ENCODE data around the gene ATAD3B. TPM values are rescaled to one million over a fixed set of nuclear protein-coding genes. Genes with fewer than 3 reads are reported as not detected.
"Not testable (repeated sequence)": the region's sequence is repeated elsewhere in the genome, so short reads cannot be mapped to it uniquely, and the experiment has no call there.

The ATAD3B gene
- polyA plus RNA-seq, 1 donor, result 12.0 TPM

DNA sequence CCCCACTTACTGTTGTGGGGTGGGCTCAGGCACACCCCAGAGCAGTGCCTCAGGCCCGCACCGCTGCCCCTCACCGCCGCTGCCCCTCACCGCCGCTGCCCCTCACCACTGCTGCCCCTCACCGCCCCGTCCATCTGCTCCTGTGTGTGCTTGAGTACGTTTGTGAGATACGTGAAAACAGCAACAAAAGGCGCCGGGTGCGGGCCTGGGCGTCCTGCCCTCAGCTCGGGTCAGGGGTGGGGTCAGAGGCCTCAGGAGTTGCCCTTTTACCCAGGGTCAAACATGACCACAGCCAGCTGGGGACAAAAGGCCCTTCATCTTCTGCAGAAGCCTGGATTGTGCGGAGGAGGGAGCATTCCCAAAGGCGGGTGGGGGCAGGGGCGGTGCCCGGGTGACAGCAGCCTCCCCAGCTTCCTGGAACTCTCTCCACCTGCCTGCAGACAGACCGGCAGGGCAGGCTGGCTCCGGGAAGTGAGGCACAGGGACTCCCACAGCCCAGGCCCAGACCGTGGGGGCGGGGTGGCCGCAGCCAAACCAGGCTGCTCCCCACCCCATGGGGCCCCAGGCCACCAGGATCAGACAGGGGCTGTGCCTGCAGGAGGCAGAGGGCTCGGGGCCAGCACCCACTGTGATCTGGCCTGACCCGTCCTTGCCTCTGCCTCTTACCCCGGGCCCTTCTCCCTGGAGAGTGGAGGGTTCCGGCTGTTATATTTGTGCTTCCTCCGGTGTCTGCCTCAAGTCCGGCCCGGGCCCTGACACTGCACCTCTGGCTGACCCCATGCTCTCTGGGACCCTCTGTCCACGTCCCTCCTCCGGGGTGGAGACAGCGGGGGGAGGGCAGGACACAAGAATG, 38.4 kb upstream of the ATAD3B start:
- no peak for DNase-seq (ENCODE audit: low read depth)

DNA sequence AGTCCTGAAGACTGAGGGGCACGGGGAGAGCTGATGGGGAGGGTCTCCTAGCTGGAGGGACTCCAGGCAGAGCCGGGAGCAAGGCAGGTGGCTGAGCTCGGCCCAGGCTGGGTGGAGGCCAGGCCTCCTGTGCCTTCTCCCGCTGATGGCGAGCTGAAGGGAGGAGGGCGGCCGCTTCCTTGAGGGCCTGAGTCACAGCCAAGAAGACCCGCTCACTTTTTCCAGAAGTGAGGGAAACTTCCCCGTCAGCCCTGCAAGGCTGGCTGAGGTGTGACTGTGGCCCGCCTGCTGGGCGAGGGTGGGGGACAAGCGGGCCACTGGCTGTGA, 37.8 kb upstream of the ATAD3B start:
- DNase-seq (ENCODE audit: low read depth), result no peak

DNA sequence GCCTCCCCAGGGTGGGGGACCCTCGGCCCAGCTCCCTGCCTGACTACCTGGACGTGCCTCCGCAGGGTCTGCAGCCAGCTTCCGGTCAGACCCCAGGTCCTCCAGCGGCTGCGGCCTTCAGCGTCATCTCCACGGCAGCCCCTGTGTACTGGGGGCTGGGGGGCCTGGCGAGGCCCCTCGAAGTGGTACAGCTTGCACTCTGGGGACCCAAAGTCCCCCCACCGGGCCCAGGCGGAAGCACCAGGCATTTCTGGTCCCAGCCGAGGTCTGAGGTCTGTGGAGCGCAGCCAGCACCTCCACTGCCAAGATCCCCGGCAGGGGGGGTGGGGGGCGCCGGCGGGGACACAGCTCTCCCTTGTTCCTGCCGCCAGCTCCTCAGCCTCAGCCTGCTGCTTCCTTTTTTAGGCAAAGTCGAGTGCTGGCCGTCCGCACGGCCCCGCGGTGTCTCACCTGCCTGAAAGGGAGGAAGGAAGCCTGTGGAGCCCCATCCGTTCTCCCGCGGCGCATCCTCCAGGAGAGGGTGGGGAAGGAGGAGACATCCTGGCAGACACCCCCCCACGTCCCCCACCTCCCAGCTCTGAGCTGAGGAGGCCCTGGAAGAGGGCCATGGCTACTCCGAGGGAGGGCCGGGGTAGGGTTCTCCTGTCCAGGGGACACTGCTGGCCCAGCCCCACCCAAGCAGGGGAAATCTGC, 37.3 kb upstream of the ATAD3B start:
- DNase-seq (ENCODE audit: low read depth), result no peak

DNA sequence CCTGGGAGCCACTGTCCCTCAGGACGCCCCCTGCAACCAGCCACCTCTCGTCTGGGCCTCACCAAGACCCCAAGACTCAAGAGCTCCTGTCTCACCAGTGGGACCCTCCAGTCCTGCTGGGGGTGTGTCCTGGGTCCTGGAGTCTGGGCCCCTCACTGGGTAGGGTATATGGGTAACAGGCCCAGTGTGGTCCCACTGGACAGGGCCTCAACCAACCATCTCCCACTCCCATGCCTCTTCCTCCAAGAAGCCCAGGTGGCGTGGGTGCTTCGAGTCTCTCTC, 36.8 kb upstream of the ATAD3B start:
- no peak for DNase-seq (ENCODE audit: low read depth)

DNA sequence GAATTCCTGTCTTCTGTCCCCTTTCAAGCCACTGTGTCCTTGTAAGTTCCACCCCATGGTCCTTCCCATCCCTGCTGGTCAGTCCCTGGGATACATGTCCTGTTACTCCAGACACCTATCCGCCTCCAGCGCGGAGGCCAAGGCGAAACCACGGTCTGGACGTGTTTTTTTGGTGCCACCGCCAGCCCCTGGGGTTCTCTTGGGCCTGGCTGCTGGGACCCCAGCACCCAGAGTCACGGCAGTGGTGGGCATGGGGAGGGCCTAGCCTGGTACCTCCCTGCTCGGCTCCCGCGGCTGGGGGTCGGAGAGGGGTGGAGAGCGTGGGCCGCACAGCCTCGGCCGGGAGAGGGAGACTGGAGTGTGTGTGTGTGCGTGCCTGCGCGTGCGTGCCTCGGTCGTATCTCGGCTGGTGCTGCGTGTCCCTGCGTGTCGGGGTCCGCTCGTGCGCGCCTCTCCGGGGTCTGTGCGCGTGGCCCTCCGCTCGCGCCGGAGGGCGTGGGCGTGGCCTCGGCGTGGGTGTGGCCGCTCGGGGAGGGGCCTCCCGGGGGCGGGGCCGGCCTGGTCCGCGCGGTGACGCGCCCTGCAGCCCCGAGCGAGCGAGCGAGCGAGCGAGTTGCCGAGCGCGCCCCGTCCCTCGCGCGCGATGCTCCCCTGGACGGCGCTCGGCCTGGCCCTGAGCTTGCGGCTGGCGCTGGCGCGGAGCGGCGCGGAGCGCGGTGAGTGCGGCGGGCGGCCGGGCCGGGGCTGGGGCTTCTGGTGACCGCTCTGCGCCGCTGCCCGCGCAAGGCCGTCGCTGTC, 36.3 kb upstream of the ATAD3B start, which contains the start of gene VWA1:
Gene VWA1, plus strand, starts transcription at position 585 of the 798 bp plus-strand sequence. Its CDS starts 59 bp downstream, at position 644.
- no peak for DNase-seq (ENCODE audit: low read depth)

DNA sequence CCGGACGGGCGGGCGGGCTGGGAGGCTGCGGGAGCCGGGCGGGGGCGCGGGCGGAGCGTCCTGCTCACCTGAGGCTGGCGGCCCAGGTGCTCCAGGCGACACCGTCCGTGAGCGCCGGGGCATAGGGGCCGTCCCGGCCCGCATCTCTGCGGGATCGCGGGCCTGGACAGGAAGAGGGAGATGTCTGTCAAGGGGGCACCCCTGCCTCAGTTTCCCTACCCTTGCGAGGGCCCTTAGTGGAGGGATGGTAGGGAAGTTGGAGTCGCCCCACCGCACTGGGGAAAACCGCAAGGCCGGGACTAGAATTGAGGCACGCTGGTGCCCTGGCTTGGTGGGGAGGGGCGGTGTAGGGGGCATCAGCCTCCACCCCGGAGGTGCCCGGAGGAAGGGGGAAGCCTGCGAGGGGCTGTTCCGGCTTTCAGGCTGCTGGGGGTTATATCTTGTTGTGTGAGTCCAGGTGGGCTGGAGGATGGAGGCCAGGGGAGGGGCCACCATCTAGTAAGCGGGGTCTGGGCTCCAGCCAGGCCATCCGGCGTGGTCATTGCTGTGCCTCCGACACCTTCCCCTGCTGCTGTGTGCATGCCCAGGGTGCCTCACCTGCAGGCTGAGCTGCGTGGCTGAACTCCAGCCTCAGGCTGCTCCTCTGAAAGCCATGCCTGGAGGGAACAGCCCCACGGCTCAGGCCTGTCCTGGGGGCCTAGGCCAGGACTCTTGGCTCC, 35.5 kb upstream of the ATAD3B start:
- DNase-seq (ENCODE audit: low read depth), result no peak

DNA sequence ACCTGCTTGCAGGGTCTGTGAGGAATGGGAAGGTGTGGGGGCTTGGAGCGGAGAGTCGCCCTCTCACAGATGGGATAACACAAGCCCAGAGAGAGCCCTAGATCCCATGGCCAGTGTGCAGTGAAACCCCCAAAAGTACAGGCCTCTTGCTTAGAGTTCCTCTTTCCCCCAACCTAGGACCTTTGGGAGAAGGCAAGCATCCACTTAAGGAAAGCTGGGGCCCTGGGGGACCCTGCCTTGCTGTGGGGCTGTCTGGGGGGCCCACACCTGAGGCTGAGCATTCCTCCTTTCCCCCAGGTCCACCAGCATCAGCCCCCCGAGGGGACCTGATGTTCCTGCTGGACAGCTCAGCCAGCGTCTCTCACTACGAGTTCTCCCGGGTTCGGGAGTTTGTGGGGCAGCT, 34.9 kb upstream of the ATAD3B start:
- DNase-seq (ENCODE audit: low read depth), result no peak

DNA sequence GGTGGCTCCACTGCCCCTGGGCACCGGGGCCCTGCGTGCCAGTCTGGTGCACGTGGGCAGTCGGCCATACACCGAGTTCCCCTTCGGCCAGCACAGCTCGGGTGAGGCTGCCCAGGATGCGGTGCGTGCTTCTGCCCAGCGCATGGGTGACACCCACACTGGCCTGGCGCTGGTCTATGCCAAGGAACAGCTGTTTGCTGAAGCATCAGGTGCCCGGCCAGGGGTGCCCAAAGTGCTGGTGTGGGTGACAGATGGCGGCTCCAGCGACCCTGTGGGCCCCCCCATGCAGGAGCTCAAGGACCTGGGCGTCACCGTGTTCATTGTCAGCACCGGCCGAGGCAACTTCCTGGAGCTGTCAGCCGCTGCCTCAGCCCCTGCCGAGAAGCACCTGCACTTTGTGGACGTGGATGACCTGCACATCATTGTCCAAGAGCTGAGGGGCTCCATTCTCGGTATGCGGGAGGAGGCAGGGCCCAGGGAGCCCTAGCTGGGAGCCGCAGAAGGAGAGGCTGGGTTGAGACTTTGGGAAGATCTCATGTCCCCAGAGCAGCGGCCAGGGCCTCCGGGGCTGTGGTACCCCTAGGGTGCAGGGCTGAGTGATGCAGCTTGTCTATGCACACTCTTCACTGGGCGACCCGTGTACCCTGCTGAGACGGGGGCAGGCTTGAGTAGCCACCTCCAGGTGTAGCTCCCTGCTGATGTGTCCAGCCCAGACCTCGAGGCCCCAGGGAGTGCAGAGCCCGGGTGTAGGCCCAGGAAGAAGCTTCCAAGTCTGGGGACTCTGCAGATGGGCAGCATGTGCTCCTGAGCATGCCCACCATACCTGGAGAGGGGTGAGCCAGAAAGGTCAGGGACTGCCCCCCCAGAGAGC, 34.3 kb upstream of the ATAD3B start:
- DNase-seq (ENCODE audit: low read depth), result no peak

DNA sequence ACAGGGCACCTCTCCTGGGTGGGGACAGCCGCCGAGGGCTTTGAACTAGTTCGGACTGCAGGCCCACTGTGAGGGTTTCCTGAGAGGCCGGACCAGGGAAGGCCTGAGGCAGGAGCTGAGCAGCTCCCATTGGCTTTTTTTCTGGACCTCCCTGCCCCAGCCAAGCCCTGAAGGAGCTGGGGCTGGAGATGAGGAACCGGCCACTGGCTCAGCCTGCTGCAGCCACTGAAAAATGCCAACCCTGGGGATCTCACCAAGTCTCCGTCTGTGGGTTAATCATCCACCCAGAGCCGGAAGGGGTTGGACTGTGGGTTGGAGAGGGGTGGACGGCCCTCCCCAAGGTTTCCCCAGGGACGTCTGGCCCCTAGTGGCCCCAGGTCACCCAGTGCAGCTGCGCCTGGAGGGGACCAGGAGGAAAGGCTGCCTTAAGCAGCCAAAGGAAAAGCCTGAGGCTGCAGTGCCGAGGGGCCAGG, 33.6 kb upstream of the ATAD3B start:
- no peak for DNase-seq (ENCODE audit: low read depth)

DNA sequence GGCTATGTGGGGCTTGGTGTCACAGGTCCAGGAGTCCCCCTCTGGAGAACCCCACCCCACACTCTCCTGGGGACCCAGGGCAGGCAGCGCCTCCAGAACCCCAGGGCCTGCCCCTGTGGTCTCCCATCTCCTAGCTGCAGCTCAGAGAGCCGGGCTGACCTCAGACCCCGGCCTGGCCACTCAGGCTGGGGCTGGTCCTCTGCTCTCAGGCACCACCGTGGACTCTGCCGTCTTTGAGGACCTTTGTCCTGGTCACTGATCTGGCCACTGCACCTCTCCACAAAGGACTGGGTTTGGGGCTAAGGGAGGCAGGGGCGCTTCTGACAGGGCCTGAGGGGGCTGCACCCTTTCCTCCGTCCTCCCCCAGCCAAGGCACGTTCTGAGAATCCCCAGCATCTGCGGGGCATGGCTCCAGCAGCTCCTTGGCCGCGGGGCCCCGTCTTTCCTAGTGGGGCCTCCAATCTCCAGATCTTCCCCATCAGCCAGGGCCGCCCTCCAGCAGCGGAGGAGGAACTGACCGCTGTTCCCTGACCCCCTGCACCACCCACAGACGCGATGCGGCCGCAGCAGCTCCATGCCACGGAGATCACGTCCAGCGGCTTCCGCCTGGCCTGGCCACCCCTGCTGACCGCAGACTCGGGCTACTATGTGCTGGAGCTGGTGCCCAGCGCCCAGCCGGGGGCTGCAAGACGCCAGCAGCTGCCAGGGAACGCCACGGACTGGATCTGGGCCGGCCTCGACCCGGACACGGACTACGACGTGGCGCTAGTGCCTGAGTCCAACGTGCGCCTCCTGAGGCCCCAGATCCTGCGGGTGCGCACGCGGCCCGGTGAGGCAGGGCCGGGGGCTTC, 32.8 kb upstream of the ATAD3B start:
- no peak for DNase-seq (ENCODE audit: low read depth)

DNA sequence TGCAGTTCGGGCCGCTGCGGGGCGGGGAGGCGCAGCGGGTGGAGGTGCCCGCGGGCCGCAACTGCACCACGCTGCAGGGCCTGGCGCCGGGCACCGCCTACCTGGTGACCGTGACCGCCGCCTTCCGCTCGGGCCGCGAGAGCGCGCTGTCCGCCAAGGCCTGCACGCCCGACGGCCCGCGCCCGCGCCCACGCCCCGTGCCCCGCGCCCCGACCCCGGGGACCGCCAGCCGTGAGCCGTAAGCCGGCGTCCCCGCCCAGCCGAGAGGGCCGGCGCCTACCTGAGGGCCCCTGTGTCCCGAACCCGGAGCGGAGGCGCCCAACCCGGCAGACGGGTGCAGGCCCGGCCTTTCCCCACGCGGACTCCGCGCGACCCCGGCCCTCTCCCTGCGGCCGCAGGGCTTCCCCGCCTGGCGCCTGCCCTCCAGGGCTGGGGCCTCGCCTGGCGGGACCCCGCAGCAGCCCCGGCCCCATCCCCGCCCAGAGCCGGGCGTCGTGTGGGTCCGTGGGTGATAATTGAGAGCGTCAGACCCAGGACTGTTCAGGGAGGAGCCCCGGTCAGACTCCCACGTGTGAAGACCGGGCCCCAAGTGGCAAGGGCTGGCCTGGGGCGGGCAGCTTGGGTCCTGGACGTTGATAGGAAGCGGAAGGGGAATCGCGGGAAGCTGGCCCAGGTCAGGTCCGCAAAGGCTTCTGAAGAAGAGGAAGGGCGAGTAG, 31.9 kb upstream of the ATAD3B start:
- no peak for DNase-seq (ENCODE audit: low read depth)

DNA sequence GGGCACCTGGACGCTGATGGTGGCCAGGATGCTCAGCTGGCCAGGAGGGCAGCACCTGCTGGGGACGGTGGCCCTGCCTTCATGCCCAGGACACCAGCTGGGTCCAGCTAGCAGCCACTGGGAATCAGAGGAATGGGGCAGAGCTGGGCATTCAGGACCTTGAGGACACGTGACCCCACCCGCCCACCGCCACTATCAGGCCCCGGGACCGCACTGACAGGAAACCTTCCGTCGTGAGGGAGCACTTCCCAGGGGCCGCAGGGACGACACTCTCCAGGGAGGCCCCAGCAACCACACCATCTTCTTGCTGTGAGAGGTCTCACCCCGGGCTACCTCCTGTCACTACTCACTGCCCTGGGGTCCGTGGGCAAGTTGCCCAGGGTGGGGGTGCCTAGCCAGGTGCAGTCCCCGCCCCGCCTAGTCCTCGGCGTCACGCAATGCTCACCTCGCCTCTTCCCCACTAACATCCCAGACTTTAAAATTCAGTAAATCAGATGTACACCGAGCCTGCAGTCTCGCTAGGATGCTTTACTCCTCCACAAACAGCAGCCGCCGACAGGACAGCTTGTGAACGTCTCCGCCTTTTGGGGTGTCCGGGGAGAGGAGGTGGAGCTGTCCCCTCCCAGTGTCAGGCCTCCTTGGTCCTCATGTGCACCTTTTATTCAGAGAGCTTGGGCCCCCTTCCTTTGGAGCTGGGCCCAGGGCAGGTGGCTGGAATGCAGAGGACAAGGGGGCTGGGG, 31.1 kb upstream of the ATAD3B start:
- no peak for DNase-seq (ENCODE audit: low read depth)

DNA sequence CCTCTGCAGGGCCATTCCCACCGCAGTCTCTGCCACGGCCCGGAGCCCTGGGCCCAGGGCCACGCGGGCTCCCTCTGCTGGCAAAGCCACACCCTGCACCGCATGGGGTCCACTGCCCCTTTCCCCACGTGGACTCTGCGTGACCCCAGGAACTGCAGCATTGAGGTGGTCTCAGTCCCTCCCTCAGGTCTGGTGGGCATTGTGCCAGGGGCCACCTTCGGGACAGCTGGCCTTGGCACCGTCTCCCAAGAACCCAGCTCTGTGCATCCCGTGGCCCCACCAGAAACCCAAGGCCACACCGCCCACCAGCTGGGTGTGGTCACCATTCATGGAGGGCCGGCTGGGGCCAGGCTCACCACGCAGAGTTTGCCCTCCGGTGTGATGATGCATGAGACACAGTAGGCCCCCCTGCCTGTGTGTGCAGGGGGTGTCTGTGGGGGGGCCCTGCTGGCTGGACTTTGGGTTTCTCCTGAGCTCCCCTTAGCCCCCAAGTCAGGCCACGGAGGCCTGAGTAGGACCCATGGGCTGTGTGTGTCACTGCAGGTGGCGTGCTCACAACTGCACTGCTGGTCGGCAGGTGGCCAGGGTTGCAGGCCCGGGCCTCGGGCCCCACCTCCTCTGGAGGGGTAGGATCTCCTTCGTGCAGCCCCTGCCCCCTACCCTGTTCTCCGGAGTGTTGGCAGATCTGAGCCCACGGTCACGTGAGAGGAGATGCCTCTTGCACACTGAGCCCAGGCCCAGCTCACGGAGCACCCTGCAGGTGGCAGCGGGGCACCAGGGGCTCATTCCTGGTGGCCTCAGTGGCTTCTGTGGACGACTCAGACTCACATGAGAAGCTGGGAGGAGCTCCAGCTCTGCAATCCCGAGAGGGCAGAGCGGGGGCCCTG, 30.3 kb upstream of the ATAD3B start:
- no peak for DNase-seq (ENCODE audit: low read depth)

DNA sequence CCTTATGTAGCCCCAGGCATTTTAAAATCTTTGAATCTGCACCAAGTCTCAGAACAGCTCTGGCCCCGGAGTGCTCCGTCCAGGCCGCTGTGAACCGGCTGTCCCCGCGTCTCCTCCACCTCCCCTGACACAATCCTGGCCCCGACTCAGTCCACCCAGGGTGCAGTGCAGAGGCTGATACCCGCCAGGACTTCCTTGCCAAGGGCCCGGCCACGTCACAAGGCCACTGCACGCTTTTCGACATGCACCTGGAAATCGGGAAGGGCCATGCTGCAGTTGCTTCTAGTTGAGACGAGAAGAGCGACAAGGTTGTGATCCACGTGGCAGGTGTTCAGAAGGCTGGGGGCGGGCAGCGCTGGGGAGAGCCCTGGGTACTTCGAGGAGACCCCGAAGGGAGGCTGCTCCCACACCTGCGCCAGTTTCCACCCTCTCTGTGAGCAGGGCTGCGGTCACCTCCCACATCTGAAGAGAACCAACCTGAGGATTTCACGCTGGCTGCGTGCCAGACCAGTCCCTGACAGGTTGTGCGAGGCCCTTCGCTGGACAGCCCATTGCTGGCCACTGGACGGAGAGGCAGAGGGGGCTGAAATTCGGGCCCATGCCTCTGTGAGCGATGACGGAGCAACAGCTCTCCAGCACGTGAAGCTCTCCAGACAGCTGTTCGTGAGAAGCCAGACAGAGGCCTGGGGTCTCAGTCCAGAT, 29.3 kb upstream of the ATAD3B start:
- no peak for DNase-seq (ENCODE audit: low read depth)

DNA sequence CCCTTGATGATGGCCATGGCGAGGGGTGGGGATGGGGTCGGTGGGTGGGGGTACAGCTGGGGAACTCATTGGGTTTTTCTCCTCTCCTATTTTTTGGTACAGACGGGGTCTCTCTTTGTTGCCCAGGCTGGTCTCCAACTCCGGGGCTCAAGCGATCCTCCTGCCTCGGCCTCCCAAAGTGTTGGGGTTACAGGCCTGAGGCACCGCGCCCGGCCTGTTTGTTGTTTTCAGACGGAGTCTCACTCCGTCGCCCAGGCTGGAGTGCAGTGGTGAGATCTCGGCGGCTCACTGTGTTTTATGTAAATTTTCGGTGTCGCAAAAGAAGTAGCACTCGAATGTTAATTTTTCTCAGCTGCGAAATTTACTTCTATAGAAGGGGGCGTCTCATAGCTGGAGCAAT, 24.9 kb upstream of the ATAD3B start:
- DNase-seq (ENCODE audit: low read depth), result not testable (repeated sequence)

DNA sequence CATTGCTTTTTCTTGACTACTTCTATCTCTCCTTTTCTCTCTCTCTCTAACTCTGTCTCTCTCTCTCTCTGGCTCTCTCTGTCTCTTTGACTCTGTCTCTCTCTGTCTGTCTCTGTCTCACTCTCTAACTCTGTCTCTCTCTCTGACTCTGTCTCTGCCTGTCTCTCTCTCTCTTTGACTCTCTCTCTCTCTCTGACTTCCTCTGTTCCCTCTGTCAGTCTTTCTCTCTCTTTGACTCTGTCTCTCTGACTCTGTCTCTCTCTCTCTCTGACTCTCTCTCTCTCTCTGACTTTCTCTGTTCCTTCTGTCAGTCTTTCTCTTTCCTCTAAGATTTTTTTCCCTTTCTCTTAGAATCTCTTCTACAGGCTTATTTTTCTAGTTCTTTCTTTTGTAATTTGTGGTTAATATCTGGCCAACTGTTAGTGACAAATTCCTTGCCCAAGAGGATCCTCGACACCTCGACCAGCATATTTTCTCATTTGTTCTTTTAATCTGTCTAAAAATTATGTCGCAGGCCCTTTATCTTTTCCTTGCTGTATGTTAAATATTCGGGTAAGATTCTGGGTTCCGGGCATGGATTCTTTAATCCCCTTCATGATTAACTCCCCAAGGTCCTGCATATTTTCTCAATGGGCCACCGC, 22.3 kb upstream of the ATAD3B start, which contains the start of gene ATAD3C:
Gene ATAD3C, plus strand, starts transcription at position 591 of the 641 bp plus-strand sequence. CDS start 995 bp downstream, outside the sequence.
- no peak for DNase-seq (ENCODE audit: low read depth)

Data from forelimb muscle (tissue), 1 donor.